ENCODE measurements around the gene CTR9.

GRCh38 chr11:10743354-10744000 is 7.6 kb upstream of the CTR9 start:
- TF ChIP-seq CTCF (IDR thresholded peaks at IDR 0.05; ENCODE audit: low read depth, low read length, missing input control) (no peak), MAX (IDR thresholded peaks at IDR 0.05) (no peak), JUND (IDR thresholded peaks at IDR 0.05) (no peak), SP1 (IDR thresholded peaks at IDR 0.05) (no peak)

Data from liver (tissue), 3 donors.